Measurements from ENCODE around the gene ATP8B4.

DNA sequence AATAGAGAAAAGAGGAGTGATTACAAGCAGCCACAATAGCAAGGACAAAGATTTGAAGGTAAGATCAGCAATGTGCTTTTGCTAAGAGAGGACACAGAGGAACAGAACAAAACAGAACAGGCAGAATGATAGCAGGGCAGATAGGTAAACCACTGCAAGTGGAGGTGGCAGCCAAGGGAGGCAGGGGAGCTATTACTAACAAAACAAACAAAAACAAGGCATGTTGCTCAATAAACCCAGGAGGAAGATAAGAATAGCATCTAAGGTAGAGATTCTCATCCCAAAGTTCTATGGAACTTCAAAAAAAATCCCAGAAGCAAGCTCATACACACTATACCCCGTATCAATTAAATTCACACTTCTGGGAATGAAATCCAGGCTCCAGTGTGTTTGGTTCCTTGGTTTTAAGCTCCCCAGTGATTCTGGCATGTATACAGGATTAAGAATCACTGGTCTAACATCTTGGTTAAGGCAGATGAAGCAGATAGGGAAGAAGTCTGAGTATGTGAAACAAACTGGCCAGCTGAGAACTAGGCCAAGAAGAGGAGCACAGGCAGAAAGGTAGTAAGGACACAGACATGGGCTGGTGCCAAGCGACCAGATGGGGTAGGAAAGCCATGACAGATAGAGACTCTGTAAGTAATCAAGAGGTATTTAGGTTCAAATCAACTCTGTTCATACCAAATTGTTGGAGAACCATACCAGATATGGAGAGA lies 309.0 kb downstream of the ATP8B4 start:
- TF ChIP-seq POLR2A (IDR thresholded peaks at IDR 0.05; ENCODE audit: low read length) (no peak), GATA1 (IDR thresholded peaks at IDR 0.05; ENCODE audit: low read depth, low read length) (no peak)

Data from erythroblast (primary cell).